T follicular helper cell (primary cell): ENCODE measurements around the gene MAPK8.

Source experiments
- DNase-seq: peaks from one replicate; pipeline ENCODE4 v3.0.0-alpha.2; 2020; ENCODE audit warnings: low read depth

MAPK8 gene

DNA sequence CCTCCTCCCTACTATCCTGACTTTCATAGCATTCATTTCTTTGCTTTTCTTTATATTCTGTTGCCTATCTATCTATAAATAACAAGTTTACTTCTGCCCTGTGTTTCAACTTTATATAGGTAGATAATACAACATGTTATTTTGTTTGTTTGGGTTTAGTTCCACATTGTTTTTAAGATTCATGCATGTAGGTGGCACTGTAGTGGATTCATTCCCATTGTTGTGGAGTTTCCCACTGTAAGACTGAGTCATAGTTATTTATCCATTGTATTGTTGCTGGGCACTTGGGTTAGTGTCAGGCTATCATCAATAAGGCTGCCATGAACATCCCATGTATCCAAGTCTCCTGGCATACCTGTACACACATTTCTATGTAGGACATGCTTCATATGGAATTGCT, 170.7 kb downstream of the MAPK8 start:
- DNase-seq = no peak

DNA sequence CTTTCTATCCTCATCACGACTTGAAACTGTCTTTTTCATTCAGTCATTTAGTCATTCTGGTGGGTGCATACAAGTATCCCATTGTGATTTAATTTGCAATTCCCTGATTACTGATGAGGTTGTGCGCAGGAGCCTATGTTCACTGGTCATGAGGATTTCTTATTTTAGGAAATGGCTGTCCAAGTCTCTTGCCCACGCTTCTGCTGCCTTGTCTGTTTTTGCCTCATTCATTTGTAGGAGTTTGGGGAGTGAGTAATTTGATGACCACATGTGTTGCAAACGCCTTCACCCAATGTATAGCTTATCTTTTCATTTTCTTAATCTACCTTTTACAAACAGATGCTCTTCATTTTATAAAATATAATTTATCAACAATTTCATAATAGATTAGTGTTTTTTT, 171.1 kb downstream of the MAPK8 start:
- DNase-seq = no peak

DNA sequence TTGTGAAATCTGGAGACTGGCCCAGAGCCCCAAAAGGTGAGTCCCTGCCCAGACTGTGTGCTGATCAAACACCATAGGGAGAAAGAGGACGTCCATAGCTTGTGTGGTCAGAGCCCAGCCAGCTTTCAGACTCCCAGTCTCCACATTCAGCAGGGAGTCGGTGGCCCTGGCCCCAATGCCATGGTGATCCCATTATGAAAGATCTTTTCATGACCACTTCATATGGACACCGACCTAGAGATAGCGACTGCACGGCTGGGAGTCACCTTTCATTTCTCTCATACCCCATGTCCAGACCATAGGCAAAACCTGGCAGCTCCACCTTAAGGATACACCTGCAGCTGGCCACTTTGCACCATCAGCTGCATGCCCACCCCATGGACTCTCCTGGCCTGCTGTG, 172.0 kb downstream of the MAPK8 start:
- DNase-seq = no peak

DNA sequence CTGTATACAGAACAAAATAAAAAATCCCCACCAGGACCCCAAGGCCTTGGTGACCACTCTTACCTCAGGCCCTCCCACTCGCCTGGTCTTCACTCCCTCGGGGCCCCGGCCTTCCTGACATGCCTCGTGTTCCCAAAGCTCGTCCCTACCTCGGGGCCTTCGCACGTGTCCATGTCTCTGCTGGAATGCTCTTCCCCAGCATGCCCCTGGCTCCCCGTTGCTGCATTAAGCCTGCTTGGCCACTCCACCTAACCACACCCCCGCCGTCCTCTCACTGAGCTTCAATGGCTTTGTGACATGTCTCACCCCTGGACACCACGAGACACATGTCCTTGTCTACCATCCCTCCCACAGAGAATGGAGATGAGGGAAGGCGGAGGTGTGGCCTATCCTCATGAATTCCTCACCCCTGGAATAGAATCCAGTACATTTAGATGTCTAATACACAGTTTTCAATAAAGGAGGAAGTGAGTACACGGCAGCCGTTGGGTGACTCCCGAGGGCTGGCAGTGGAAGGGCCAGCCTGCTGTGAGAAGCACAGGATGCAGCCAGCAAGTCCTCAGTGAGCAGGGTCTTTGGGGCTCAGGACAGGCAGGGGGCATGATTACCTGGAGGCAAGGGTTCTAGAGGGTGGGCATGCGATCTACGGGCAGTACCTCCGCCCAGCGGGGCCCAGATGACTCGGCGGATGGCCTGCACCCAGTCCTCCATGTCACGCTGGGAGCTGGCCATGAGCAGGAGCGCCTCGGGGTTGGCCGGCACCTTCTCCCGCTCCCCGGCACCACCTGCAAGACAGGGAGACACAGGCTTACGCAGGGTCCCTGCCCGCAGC, 172.7 kb downstream of the MAPK8 start:
- no peak for DNase-seq

DNA sequence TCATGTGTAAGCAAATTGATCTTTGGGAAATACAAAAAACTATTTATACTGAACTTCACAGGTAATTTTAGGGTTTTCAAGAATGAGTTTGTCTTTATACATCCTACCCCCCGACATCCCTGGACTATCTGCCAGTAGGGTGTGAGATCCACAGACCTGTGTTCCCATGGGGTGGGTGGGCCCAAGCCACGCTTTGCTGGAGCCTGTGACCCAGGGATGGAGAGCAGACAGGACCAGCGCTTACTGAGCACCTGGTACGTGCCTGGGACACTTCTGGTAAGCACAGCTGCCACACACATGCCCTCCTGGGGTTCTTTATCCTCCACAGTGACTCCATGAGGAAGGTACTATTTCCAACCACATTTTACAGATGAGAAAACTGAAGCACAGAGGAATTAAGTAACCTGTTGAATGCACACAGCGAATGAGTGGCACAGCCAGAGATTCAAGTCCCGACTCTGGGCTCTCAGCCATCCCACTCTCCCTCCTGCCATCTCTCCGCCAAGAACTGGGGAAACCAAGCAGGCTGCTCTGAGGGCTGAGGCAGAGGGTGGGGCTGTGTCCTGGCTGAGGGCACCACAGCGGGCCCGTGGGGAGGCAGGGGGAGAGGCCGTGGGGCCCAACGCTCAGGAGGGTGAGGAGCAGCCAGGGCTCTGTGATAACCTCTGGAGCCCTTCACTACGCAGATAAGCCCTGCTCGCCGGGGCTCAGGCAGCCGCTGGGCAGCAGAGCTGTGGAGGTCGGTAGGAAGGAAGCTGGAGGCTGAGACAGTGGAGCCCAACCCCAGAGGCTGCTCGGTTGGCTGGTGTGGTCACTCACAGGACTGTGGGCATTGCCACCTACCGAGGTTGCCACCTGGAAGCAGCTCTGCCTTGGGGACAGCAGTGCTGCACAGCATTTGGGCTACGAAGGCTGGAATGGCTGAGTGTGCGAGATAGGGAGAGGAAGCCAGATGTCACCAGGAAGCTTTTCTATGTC, 174.2 kb downstream of the MAPK8 start:
- DNase-seq = no peak

DNA sequence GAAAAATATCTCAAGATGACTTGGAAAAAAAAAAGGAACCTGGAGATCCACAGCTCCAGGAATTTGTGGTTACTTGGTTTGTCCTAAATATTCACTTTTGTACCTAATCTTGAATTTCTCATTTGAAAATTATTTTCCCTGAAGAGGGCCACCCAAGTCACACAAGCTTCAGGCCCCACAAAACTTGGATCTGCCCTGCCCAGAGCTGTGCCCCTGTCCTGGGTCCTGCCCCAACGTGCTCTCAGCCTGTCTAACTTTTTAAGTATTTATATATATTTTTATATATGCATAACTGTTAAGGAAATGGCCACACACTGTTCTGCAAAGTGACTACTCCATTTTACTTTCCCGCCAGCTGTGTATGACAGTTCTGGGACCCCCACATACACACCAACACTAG, 174.9 kb downstream of the MAPK8 start:
- no peak for DNase-seq

DNA sequence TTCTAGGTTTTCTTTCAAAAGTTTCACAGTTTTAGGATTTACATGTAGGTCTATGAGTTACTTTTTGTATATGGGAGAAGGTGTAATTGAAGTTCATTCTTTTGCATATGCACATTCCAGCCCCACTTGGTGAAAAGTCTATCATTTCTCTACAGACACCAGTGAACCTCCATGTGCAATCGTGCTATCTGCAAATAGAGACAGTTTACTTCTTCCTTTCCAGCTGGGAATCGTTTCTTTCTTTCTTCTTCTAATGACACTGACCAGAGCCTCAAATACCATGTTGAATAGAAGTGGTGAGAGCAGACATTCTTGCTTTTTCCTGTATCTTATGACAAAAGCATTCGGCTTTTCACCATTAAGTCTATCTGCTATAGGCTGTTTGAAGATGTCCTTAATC, 175.7 kb downstream of the MAPK8 start:
- no peak for DNase-seq

DNA sequence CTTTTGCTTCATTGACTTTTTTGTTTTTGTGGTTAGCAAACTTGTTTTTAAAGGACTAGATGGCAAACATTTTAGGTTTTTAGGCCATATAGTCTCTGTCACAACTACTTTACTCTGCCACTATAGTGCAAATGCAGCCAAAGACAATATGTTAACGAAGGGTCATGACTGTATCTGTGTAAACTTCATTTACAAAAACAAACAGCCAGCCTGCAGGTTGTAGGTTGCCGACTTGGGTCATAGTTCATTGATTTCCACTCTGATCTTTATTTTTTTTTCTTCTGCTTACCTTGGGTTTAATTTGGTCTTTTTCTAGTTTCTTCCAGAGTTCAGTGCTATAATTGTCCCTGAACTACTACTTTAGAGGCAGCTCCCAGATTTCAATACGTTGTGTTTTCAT, 178.4 kb downstream of the MAPK8 start:
- no peak for DNase-seq

DNA sequence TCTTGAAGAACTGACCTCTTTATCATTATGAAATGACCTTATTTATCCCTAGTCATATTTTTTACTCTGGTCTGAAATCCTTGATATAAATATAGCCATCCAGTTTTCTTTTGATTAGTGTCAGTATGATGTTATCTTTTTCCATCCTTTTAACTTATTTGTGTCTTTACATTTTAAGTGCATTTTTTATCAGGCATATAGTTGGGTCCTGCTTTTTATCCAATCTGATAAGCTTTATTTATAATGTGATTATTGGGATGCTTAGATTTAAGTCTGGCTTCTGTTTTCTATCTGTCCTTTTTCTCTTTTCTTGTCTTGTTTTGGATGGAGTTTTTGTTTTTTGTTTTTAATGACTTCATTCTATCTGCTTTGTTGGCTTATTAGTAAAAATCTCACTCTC, 179.2 kb downstream of the MAPK8 start:
- no peak for DNase-seq

DNA sequence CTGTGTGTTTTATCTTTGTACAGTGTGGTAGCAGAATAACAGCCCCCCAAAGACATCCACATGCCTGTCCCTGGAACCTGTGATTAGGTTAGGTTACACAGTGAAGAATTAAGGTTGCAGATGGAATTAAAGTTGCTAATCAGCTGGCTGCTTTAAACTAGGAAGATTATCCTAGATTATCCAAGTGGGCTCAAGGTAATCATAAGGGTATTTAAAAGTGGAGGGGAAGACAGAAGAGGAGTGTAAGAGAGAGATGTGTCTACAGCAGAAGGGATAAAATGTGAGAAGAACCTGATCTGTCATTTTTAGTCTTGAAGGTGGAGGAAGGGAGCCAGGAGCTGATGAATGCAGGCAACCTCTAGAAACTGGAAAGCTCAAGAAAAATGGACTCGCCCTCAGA, 180.8 kb downstream of the MAPK8 start:
- DNase-seq = no peak
